Aorta (tissue), 5 donors: Measurements from ENCODE around the gene ZNF143. TPM values are rescaled to one million over a fixed set of nuclear protein-coding genes. Genes with fewer than 3 reads are reported as not detected.

Experiments
- ATAC-seq: fragments of 200-7000 bp; cut with Tn5 transposase; one replicate; pipeline ENCODE4 v1.9.1; 2022; ENCODE audit warnings: moderate library complexity; ENCODE audit not compliant: low FRiP score
- DNase-seq, 2 donors: peaks; one replicate each; pipeline ENCODE4 v3.0.0-alpha.2; 2020
- H3K27ac ChIP-seq, 2 donors: one replicate each; pipeline ENCODE4 v1.5.1; 2013; ENCODE audit warnings: low read length in 2 of 2, mild to moderate bottlenecking in 2 of 2, moderate library complexity in 2 of 2, control low read depth in 1 of 2, inconsistent platforms in 1 of 2, low read depth in 1 of 2
- H3K27me3 ChIP-seq, 2 donors: one replicate each; pipeline ENCODE4 v1.6.1; 2013; ENCODE audit warnings: control low read depth in 1 of 2, low read length in 1 of 2, mild to moderate bottlenecking in 1 of 2, moderate library complexity in 1 of 2; ENCODE audit not compliant: insufficient read depth in 2 of 2, control insufficient read depth in 1 of 2
- H3K36me3 ChIP-seq, 2 donors: one replicate each; pipeline ENCODE4 v1.6.1; 2013; ENCODE audit warnings: control low read depth in 1 of 2, low read length in 1 of 2, mild to moderate bottlenecking in 1 of 2; ENCODE audit not compliant: insufficient read depth in 2 of 2, control insufficient read depth in 1 of 2
- H3K4me1 ChIP-seq, 2 donors: one replicate each; pipeline ENCODE4 v1.6.1; 2013; ENCODE audit warnings: low read length in 2 of 2, control low read depth in 1 of 2, mild to moderate bottlenecking in 1 of 2, moderate library complexity in 1 of 2; ENCODE audit not compliant: insufficient read depth in 2 of 2, control insufficient read depth in 1 of 2
- H3K4me3 ChIP-seq, 2 donors: one replicate each; pipeline ENCODE4 v1.5.1; 2013; ENCODE audit warnings: low read length in 2 of 2, control low read depth in 1 of 2, mild to moderate bottlenecking in 1 of 2
- H3K9me3 ChIP-seq: one replicate; pipeline ENCODE4 v1.6.1; 2013; ENCODE audit warnings: mild to moderate bottlenecking, low read length; ENCODE audit not compliant: control insufficient read depth
- WGBS, 2 donors: extraction: QIAGEN DNeasy Blood & Tissue Kit; methylation state at CpG; one replicate each; pipeline ENCODE4 v1.1.7; 2013; 5-methylcytosine and 5-hydroxymethylcytosine counted together
- intact Hi-C, 2 donors: fragments of 100-400 bp; cut with DNase I; formaldehyde crosslinking; loops; one replicate each; pipeline versions ENCODE4 v1.14.2 to v1.15.0; 2022
- polyA plus RNA-seq, 2 donors: library from polyadenylated mRNA; stranded (reverse); fragments of 200-250 nt; gene quantifications; one replicate each; pipeline ENCODE4 v1.2.3, GENCODE V29; 2013
- total RNA-seq, 2 donors: library from RNA; stranded (reverse); fragmentation: NEBNext Ultra II Directional; extraction: Animal tissue kit (Norgen Biotek cat#: 25700); gene quantifications; one replicate each; pipeline ENCODE4 v1.2.1, GENCODE V29; 2021
- donor health status: healthy with polysubstance abuse.
- donor health status: Bipolar disorder and iron deficiency.
- donor health status: DM: no; HTN: no; CAD: no.
- donor health status: DM: no; HTN: no; CAD: no.
- donor health status: DM: yes; HTN: yes; CAD: no.

Gene ZNF143
- total and polyA plus RNA-seq, 4 donors: 12.9 to 42.0 (median 26.9) TPM

DNA sequence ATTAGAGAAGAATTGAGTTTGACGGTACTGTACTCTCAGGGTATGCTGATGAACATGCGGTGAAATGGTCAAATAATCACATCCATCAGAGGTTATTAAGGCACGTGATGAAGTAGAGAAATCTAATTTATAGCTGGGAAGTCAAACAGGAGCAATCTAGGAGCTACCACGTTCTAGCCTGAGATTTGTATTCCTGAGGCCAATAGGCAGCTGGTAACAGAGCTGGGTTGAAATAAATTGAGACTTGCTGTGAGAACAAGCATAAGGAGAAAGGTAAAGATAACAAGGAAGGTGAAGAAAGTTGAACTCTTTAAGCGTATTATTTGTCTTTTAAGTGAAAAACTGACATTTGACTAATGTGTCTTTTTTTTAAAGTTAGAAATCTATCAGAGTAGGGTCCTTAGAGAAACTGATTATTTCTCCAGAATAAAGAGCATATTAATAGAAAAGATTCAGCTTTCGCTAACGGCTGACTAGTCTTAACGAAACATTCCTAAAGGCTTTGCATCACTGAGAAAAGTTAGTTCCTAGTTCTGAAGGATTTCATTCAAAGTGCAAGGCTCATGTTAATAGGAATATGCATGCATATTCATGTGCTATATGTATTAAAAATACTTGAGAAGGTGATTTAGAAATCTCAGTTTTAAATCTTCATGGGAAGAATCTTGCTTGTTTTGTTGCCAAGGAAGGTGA is 107.5 kb downstream of the ZNF143 start:
- no peaks in the 10 kb centered on the region for H3K27me3 ChIP-seq
- intact Hi-C loops: no loop called here
- H3K27ac ChIP-seq: peak overlapping the region; percentile 85 to 93
- ATAC-seq (no peak), DNase-seq (no peak)
- no peak overlapping the region for H3K4me3 ChIP-seq
- 31% methylated on average over 8 of the region's 8 CpGs for WGBS, 2 donors
- H3K9me3 ChIP-seq: no peaks in the 10 kb centered on the region
- no peaks in the 10 kb centered on the region for H3K4me1 ChIP-seq
- no peaks in the 10 kb centered on the region for H3K36me3 ChIP-seq

DNA sequence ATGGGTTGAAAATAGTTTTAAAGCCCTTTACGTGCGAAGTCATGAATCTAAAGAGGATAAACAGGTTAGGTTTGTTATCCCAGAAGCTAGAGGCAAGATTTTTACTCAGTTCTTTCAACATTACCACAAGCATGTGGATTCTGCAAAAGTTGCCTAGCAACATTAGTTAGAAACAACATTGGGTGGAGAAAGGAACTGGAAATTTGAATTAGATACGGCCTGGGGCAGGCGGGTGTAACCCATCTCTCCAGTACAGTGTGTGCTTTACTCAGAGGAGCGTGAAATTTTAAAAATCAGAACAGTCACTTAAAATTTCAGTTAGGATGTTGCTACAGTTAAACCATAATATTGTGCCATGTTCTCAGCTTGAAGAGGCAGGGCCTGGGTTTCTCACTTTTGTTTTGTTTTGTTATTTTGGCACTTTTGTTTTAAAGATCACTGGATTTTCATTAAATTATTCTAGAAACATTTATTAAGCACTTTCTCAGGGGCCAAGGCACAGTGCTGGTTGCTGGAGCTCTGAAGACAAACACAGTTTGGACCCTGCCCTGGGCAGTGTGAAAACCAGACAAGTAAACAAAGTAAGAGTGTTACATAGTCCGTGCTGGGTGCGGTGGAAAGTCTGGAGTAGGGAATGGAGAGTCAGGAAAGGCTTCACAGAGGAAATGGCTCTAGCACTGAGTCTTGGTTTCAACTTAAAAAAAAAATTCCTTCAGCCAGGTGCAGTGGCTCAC is 108.2 kb downstream of the ZNF143 start:
- no peak overlapping the region for H3K4me3 ChIP-seq
- no peaks in the 10 kb centered on the region for H3K4me1 ChIP-seq
- intact Hi-C loops: no loop called here

DNA sequence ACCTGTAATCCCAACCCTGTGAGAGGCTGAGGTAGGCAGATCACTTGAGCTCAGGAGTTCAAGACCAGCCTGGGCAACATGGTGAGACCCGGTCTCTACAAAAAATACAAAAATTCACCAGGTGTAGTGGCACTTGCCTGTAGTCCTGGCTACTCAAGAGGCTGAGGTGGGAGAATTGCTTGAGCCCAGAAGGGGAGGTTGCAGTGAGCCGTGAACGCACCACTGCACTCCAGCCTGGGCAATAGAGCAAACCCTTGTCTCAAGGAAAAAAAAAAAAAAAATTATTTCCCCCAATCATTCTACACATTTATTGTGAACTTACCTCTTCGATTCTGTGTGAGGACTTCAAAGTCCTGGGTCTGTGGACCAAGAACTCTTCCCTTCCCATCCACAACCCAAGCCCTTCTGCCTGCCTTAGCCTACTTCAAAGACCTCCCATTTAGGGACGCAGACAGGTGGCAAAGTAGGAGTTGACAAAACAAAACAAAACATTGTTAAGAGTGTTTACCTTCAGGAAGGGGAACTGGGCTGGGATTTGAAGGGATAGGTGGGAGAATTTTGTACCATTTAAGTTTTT is 108.9 kb downstream of the ZNF143 start:
- H3K4me1 ChIP-seq: no peaks in the 10 kb centered on the region
- 91% methylated on average over 5 of the region's 5 CpGs for WGBS, 2 donors
- no peaks in the 10 kb centered on the region for H3K9me3 ChIP-seq
- ATAC-seq (no peak), DNase-seq (no peak)
- H3K4me3 ChIP-seq: no peak overlapping the region
- H3K36me3 ChIP-seq: no peaks in the 10 kb centered on the region
- intact Hi-C loops: loop anchor here in 1 of 2 donors (5.0 kb wide), 1 partner anchor 42 kb away; no protein-coding TSS in a partner anchor
- no peaks in the 10 kb centered on the region for H3K27me3 ChIP-seq
- H3K27ac ChIP-seq: peak overlapping the region; percentile 73 to 97

More for the DNA sequence above, 108.2 kb downstream of the ZNF143 start:
- DNase-seq: peak in 1 of 2 donors; percentile 63
- Histone ChIP-seq H3K27ac (peak overlapping the region; percentile 85 to 97), H3K36me3 (no peaks in the 10 kb centered on the region), H3K9me3 (no peaks in the 10 kb centered on the region), H3K27me3 (no peaks in the 10 kb centered on the region)
- ATAC-seq: peak; percentile 67
- 2 to 4% methylated on average over 7 of the region's 7 CpGs for WGBS, 2 donors

DNA sequence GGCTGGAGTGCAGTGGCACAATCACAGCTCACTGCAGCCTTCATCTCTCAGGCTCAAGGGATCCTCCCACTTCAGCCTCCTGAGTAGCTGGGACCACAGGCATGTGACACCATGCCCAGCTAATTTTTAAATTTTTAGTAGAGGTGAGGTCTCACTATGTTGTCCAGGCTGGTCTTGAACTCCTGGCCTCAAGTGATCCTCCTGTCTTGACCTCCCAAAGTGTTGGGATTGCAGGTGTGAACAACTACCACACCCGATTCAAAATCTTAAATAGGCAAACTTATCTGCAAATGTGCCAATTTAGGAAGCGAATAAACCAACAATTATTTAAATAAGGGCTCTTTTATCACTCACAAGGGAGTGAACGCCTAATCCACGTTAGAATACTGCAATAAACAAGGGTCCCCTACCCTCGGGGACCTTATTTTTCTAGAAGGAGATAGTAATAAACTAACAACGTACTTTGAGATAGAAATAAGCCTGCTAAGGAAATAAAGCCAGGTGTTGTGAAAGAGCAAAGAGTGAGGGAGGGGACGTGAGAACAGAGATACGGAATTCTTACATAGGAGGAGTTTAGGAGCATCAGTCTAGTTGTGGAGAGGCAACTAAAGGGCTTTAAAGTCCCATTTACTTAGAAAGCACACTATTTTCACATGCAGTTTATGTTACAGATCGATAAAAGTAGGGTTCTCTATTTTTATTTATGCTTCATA is 109.7 kb downstream of the ZNF143 start:
- Histone ChIP-seq H3K9me3 (no peaks in the 10 kb centered on the region), H3K27ac (peak overlapping the region in 1 of 2 donors; percentile 94), H3K36me3 (no peaks in the 10 kb centered on the region), H3K27me3 (no peaks in the 10 kb centered on the region), H3K4me1 (no peaks in the 10 kb centered on the region), H3K4me3 (no peak overlapping the region)
- DNase-seq (no peak), ATAC-seq (no peak)
- 90 to 91% methylated on average over 9 of the region's 9 CpGs for WGBS, 2 donors
- intact Hi-C loops: loop anchor here in 1 of 2 donors (5.0 kb wide), 1 partner anchor 43 kb away; no protein-coding TSS in a partner anchor

DNA sequence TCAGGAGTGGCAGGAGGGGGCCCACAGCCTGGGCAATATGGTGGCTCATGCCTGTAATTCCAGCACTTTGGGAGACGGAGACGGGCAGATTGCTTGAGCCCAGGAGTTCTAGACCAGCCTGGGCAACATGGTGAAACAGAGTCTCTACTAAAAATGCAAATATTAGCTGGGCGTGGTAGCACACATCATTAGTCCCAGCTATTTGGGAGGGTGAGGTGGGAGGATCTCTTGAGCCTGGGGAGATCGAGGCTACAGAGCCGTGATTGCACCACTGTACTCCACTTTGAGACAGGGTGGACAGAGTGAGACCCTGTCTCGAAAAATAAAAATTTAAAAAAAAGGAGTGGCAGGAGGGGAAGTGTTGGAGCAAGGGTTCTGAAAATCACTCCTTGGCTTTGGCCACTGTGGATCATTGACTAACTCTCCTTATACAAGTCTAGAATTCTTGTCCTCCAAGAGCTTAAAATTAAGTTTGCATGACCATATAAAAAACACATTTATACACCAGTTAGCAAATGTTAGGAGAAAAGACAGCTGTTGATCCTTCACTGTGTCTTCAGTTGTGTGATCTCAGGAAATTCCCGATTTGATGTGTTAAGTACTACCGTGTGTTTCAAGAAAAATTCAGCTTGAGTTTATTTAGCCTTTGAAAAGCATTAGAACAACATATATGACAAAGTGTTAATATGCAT is 110.4 kb downstream of the ZNF143 start:
- no peaks in the 10 kb centered on the region for H3K36me3 ChIP-seq
- no peaks in the 10 kb centered on the region for H3K27me3 ChIP-seq
- no peaks in the 10 kb centered on the region for H3K4me1 ChIP-seq
- WGBS, 2 donors: 95 to 96% methylated on average over 8 of the region's 8 CpGs
- no peak overlapping the region for H3K27ac ChIP-seq
- DNase-seq: no peak
- no peaks in the 10 kb centered on the region for H3K9me3 ChIP-seq
- H3K4me3 ChIP-seq: no peak overlapping the region
- intact Hi-C loops: loop anchor here in 1 of 2 donors (5.0 kb wide), 1 partner anchor 44 kb away; no protein-coding TSS in a partner anchor
- ATAC-seq: no peak

DNA sequence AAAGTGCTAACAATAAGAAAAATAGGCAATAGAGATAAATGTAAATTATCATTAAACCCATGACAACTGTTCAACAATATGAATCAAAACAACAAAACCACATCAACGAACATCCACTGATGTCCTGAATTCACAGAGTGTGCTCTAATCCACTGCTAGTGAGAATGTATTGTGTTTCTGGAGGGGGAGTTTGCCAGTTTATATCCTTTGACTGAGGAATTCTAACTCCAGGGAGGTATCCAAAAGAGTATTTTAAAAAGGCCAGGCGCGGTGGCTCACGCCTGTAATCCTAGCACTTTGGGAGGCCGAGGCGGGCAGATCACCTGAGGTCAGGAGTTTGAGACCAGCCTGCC is 110.9 kb downstream of the ZNF143 start:
- ATAC-seq (no peak), DNase-seq (no peak)
- no peaks in the 10 kb centered on the region for H3K36me3 ChIP-seq
- H3K4me1 ChIP-seq: no peaks in the 10 kb centered on the region
- H3K27me3 ChIP-seq: no peaks in the 10 kb centered on the region
- 88 to 94% methylated on average over 6 of the region's 6 CpGs for WGBS, 2 donors
- H3K27ac ChIP-seq: no peak overlapping the region
- intact Hi-C loops: loop anchor here in 1 of 2 donors (2.0 to 5.0 kb wide), 3 partner anchors 41 to 111 kb away; partner anchors contain the start of gene ZNF143
- no peak overlapping the region for H3K4me3 ChIP-seq
- H3K9me3 ChIP-seq: no peaks in the 10 kb centered on the region

GRCh38 chr11:9573052-9573774 is 112.4 kb downstream of the ZNF143 start, which contains the start of gene WEE1:
TSS of gene WEE1 (plus strand) at chr11:9573670. CDS start at chr11:9573934, 264 bp downstream.
- 0% methylated on average over 63 to 73 of the region's 73 CpGs for WGBS, 2 donors
- no peaks in the 10 kb centered on the region for H3K4me1 ChIP-seq
- H3K27me3 ChIP-seq: no peaks in the 10 kb centered on the region
- H3K4me3 ChIP-seq: peak within 1 kb of the TSS; percentile 73 to 98
- H3K27ac ChIP-seq: peak within 1 kb of the TSS; percentile 89 to 93
- peak; percentile 99 for DNase-seq
- no peaks in the 10 kb centered on the region for H3K36me3 ChIP-seq
- H3K9me3 ChIP-seq: no peaks in the 10 kb centered on the region
- ATAC-seq: peak; percentile 97
- intact Hi-C loops: loop anchor here in 1 of 2 donors (2.0 to 5.0 kb wide), 3 partner anchors 40 to 112 kb away; partner anchors contain the start of gene ZNF143
